HG03442 (cell line): ENCODE data around the gene POLR2L.

Source experiments
- ATAC-seq: cut with Tn5 transposase; IDR thresholded peaks from one replicate; pipeline ENCODE4 v1.9.1; 2021; ENCODE audit warnings: mild to moderate bottlenecking, moderate library complexity; ENCODE audit not compliant: unreplicated experiment

Gene POLR2L

DNA sequence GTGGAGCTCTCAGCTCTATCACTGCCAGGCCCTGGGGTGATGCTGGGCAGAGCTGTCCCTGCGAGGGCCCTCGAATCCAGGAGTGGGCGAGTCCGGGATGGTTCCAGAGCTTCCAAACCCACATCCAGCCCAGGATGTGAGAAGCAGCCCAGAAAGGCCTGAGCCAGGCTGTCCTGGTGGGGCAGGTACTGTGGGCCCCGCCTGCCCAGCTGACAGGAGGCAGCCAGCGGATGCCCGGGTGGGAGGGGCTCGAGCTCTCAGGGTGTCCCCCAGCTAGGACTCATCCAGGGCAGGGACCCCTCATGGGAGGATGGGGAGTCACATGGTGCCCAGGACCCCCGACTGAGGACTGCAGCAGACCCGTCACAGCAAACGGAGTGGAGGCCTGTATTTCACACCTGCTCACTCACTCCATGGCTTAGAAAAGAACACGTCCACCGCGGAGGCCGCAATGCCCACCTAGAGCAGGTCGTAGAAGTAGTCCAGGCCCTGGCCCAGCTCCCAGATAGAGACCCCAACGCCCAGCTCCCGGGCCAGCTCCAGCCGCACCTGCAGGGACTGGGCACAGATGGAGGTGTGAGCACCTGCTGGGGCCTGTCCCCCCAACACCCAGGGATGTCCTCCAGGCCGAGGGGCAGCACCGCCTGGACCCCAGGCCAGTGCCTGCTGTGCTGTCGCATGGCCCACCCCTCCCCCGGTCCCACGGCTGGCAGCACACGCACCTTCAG, 27.2 kb upstream of the POLR2L start:
- ATAC-seq, result no peak

DNA sequence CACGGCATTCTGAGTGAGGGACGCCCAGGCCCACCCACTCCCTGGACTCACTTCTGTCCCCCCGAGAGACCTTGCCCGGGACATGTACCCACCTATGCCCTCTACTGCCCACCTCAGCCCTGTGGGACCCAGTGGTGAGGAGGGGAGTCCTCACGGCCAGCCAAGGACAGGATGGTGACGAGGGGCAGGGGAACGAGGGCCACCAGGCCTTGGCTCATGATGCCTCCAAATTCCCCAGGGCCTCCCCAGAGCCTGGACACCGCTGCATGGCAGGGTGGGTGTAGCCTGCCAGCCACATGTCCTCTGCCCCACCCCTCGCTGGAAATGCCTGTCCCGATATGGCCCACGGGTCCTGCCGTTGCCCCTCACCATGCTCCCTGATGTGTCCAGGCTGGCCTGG, 26.5 kb upstream of the POLR2L start:
- no peak for ATAC-seq

DNA sequence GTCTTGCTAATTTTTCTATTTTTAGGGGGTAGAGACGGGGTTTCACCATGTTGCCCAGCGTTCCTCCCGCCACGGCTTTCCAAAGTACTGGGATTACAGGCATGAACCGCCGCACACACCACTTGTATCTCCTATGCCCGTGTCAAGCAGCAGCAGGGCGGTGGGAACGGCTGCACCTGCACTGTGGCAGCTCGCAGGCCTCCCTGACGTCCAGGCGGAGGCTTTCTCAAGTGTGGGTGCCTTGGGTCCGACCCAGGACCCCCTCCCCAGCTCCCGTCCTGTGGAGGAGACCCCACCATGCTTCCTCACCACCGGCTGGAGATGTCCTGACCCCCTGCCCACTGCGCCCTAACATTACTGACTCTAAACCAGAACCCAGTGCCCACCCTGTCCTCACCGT, 26.1 kb upstream of the POLR2L start:
- ATAC-seq, result no peak

DNA sequence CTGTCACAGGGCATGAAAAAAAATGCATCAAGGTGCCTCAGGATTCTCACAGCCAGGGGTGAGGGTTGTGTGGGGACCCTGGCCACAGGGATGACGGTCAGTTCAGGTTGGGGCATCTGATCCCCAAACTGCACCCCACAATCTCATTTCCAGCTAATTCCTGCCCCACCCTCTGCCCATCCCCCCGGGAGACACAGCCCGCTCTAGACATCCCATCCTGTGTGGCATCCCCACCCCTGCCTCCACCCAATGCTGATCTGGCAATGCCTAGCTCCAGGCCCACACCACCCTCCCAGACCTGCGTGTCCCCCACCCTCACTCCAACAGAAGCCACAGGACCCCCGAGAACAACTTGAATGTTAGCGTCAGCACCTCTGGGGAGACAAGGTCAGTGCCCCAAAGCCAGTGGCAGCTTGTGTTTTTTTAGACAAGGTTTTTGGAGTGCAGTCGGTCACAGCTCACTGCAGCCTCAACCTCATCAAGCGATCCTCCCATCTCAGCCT, 25.6 kb upstream of the POLR2L start:
- no peak for ATAC-seq

DNA sequence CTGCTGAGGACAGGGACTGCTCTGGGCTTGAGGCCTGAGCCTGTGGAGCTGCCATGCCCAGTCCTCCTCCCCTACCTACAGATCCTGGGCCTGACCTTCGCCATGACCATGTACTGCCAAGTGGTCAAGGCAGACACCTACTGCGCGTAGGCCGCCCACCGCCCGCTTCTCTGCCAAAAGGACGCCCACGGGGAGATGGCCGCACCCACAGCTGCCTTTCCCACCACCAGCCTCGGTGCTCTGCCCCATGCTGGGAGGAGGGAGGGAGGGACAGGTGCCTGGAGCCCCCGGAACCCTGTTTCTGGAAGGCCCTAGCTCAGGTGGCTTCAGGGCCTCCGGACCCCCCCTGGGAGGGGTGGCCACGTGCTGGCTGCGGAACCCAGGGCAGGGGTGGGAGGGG, 24.2 kb upstream of the POLR2L start:
- ATAC-seq, result no peak

DNA sequence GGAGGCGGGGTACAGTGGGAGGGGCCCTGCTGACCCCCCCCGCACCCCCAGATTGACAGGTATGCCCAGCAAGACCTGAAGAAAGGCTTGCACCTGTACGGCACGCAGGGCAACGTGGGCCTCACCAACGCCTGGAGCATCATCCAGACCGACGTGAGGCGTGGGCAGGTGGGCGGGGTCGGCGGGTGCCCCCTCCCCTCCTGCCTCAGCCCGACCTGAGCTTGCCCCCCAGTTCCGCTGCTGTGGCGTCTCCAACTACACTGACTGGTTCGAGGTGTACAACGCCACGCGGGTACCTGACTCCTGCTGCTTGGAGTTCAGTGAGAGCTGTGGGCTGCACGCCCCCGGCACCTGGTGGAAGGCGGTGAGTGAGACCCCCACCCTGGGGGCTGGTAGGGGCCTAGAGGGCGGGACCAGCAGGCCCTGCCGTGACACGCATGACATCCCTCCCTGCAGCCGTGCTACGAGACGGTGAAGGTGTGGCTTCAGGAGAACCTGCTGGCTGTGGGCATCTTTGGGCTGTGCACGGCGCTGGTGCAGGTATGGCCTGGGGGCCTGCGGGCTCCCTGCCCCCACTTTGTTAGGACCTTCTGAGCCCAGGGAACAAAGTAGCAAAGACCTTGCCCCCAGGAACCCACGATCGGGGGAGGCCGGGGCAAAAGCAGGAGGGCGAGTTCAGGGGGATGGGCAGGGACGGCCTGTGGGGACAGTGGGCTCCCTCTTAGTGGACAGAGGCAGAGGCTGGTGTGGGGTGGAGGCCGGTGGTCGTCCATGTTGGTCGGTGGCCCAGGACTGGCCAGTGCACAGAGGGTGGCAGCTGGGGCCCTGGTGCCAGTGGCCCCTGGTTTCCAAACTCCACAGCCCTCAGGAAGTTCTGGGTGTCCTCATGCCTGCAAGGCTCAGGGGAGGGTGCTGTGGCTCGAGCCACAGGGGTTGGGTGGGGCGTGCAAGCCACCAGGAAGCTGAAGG, 23.4 kb upstream of the POLR2L start:
- no peak for ATAC-seq

DNA sequence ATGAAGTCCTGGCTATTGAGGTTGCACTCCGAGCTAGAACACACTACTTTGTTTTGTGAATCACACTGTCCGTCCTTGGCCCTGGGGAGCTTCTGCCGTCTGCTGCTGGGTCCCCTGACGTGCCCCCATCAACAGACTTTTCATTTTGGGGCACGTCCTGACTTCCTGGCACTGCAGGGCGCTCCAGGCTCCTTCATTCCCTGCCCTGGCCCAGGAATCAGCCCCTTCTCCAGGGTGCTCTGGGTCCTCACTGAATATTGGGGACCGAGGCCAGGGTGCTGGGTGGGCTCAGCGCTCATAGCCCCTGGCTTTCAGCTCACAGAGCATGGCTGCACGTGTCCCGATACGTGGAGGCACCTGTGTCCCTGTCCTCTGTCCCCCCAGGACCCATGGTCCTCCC, 22.6 kb upstream of the POLR2L start:
- ATAC-seq, result no peak

DNA sequence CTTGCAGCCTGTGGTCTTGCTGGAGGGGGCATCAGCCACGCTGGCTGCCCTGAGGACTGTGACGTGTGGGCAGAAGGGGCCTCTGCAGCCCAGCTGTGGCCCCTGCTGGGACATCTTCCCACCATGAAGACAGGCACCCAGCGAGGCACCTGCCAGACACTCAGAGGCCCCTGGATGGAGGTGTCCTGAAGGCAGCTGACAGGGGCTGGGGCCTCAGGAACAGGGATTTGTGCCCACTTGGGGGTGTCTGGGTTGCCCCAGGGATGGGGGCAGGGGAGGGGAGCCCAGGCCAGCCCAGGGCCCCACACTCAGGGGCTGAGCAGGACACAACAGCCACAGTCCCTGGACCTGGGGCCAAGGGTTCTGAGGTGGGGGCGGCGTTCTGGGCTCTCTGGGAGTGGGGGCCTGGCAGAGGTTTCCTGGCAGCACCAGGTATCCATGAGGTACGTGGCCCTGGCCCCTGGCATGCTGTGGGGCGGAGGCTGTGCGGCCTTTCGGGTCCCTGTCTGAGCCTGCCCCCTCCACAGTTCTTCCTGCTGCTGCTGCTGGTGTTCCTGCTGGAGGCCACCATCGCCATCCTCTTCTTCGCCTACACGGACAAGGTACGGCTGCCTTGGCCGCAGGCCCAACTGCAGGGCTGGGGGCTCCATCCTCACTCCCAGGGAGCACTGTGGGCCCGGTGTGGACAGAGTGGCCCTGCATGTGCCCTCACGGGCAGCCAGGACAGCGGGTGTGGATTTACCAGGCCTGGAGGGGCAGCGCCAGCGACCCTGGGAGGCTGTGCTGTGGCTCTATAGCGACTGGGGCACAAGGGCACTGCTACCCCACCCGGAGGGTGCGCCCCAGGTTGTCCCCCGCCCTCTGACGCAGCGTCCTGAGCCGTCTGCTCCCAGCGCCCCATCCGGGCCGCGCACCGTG, 21.8 kb upstream of the POLR2L start:
- no peak for ATAC-seq

DNA sequence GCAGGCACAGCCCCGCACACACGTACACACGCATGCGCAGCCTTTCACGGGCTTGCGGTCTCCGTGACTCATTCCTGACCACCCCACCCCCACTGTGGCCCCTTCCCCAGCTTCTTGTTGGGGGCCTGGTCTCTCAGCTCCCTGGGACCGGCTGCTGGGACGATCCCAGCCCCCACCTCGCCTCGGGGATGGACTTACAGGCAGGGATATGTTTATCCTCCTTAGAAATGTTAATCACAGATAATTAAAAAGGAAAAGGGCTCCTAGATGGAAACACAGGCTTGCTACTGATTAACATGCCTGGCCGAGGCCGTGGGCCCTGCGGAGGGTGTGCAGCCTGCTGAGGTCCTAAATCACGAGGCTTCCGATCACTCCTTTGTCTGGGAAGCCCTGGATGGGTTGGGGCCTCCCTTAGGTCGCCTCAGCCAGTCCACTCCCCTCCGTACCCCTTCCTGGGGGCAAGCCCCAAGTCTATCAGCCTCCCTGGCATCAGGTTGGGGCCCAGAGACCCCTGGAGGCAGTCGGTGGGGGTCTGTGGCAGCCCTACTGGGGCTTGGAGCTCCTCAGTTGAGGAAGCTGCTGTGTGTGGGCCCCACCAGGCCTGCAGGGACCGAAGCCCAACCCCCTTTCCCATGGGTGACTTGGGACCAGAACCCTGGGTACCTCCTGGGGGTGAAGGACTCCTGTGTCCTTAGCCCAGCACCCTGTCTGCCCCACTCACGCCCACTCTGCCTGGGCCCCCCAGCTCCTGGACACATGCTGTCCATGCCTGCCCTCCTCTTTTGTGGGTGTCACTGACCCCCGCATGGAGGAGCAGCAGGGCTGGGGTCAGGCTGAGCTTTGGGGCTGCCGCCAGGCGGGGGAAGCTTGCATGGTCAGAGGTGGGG, 20.9 kb upstream of the POLR2L start:
- no peak for ATAC-seq

DNA sequence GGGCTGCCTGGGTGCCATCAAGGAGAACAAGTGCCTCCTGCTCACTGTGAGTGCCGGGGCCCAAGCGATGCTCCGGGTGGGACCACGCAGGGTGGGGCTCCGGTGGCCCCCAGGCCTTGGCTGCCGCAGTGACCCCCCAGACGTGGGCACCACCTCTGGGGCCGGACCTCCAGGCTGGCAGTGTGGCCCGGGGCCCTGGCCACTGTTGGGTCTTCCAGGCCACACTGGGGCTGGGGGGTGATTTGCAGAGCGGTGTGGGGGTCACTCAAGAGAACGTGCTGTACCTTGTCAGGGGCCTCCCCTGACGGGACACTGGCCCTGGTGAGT, 20.3 kb upstream of the POLR2L start:
- no peak for ATAC-seq

DNA sequence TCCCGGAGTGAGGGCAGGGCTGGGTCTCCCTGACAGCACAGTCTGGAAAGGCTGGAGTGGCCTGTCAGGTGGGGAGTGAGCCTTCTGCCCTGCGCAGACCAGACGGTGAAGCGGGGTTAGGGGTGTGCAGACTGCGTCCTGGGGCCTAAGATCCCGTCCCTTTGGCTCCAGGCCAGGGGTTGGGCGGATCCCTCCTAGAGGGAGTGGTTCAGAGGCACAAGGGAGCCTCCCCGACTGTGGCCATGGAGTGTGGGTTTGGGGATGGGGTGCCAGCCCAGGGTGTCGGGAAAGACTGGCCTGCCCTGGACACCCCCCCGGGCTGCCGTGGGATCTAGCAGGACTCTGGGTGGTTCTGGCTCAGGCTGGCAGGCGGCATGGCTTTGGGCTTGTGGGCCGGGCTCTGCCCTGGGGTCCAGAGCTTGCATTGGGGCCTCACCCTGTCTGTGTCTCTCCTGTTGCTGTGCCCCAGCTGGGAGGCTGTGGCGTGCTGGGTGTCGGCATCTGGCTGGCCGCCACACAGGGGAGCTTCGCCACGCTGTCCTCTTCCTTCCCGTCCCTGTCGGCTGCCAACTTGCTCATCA, 19.8 kb upstream of the POLR2L start:
- ATAC-seq, result no peak

DNA sequence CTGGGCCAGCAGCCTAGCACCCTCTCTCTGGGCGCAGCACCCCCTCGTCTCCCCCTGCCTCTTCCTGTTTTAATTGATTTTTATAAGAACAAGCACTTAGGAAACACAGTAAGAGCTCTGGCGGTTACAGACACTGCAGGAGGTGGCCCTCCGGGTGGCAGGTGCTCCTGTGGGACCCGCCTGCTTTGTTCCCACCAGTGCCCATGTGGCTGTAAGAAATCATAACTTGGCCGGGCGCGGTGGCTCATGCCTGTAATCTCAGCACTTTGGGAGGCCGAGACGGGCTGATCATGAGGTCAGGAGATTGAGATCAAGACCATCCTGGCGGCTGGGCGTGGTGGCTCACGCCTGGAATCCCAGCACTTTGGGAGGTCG, 18.8 kb upstream of the POLR2L start:
- ATAC-seq, result no peak

DNA sequence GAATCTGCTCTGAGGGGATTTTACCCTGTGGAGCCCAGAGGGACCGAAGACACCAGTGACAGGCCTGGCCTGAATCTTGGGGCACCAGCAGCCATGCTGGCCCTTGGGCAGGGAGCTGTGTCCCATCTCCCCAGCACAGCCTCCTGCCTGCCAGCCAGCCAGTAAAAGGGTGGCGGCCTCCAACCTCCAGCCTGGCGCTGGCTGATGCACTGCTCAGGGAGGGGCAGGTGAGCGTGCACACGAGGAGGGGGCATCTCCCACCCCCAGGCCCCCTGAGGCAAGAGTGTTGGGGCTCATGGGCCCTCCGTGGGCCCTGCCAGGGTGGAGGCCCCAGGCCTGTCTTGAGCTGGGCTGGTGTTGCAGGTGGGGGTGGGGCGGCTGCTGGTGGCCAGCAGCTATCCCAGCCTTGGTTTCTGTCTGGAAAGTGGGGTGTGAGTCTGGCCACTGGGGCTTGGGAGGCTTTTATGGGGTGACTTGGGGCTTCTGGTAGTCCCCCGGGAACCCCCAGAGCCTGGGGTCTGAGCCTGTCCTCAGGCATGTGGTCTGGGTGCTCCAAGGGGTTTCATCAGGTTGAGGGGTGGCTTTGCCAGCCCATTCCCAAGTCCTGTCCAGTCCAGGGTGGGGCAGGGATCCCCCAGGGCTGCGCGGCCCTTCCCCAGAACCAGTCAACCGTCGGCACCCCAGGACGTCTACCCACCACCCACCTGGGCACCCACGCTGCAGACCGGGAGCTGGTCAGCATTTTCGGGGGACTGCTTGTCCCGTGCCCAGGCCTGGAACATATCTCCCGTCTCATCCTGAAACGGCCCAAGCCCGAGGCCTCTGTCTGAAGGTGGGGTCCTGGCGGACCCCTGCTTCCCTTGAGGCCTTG, 18.1 kb upstream of the POLR2L start:
- ATAC-seq, result no peak

DNA sequence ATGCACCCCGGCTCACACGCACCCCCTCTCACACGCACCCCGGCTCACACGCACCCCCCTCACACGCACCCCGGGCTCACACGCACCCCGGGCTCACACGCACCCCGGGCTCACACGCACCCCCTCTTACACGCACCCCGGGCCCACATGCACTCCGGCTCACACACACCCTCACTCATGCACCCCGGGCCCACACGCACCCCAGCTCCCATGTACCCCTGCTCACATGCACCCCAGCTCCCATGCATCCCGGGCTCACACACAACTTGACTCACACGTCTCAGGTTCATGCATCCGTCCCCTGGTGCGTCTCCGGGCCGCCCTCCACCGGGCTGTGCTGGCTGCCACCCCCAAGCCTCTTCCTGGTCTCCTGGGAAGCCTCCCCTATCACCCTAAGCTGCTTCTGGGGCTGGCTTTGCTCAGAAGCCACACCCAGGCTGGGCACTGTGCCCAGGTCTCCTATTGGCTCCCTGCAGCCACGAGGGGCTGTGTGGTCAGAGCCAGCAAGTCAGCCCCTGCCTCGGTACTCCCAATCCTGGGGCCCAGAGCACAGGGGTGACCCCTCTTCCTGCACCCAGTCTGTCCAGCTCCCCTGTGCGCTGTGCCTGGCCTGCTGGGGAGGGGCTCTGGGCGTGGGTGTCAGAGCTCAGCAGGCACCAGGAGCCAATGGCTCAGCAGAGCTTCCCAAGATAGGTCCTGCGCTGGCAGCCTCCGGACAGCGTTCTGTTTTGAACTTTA, 17.2 kb upstream of the POLR2L start:
- no peak for ATAC-seq

DNA sequence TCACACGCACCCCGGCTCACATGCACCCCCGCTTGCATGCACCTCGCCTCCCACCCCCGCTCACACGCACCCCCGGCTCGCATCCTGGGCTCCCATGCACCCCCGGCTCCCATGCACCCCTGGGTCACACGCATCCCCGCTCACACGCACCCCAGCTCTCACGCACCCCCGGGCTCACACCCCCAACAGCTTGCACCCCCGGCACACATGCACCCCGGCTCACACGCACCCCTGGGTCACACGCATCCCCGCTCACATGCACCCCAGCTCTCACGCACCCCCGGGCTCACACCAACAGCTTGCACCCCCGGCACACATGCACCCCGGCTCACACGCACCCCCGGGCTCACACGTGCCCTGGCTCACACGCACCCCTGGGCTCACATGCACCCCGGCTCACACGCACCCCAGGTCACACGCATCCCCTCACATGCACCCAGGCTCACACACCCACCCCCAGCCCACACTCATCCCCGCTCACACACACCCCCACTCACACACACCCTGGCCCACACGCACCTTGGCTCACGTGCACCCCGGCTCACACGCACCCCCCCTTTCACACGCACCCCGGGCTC, 16.5 kb upstream of the POLR2L start:
- no peak for ATAC-seq

DNA sequence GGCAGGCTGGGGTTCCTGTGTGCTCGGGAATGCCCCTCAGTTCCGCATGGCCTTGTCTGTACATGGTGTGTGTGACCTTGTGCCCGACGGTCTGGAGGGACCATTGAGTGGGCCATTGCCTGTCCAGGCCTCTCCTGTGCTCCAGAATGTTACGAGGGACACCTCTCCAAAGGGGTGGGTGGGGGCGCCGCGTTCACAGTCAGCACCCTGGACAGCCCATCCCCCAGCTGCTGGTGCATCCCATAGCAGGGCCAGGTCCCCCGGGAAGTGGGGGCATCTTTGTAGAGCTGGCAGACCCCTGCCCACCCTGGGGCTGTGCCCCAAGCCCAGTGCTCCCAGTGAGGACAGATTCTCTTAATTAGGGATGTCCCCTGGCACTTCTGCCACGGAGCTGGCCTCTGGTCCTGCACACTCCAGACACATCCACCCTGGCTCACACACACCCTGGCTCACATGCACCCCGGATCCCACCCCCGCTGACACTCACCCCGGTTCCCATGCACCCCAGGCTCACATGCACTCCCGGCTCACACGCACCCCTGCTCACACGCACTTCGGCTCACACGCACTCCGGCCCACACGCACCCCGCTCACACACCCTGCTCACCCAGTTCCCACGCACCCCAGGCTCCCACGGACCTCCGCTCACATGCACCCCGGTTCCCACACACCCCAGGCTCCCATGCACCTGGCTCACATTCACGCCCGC, 15.9 kb upstream of the POLR2L start:
- ATAC-seq, result no peak

DNA sequence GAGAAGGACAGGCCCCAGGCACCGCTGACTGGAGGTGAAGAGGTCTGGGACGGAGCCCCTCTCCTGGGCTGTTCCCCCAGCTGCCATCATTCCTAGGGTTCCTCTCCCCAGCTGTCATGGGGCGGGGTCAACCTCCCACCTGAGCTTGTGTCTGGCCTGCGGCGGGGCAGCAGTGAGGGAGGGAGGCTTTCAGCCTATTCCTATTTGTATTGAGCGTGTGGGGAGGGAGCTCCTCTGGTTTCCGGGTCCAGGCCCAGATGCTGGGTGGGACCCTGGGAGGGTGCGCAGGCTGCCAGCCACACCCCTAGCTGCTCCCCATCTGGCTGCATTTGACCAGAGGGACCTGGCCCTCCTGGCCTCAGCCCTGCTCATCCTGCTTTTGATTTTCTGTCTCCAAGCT, 14.1 kb upstream of the POLR2L start:
- ATAC-seq, result no peak
